Stimulated activated CD8-positive, alpha-beta memory T cell treated with anti-CD3 and anti-CD28 coated beads, Interleukin-12 subunit alpha, Interleukin-12 subunit beta, amount 100 ng/mL, for 4 hours (primary cell): ENCODE data around the gene IAPP.
"Not testable (repeated sequence)": the region's sequence is repeated elsewhere in the genome, so short reads cannot be mapped to it uniquely, and the experiment has no call there.

Experiments
- DNase-seq: peaks from one replicate; pipeline ENCODE4 v3.0.0-alpha.2; 2020; ENCODE audit warnings: low read depth

IAPP gene

GRCh38 chr12:21372602-21373001, at the start of gene IAPP:
Gene IAPP, plus strand, starts transcription at chr12:21372902. Its CDS starts 450 bp downstream, at chr12:21373352.
- DNase-seq = no peak

- DNase-seq = no peak
Measured at GRCh38 chr12:21323736-21324135, 49.0 kb upstream of the IAPP start.

- no peak for DNase-seq
Measured at GRCh38 chr12:21324551-21324950, 48.2 kb upstream of the IAPP start.

GRCh38 chr12:21328578-21328977, 44.1 kb upstream of the IAPP start:
- no peak for DNase-seq

- no peak for DNase-seq
Measured at GRCh38 chr12:21330682-21331253, 41.9 kb upstream of the IAPP start.

- DNase-seq = no peak
Measured at GRCh38 chr12:21334771-21335325, 37.9 kb upstream of the IAPP start, which contains the start of gene SLCO1A2. Gene SLCO1A2, minus strand, starts transcription at chr12:21334917. Its CDS starts 270 bp downstream, at chr12:21334647.

GRCh38 chr12:21336656-21337055, 36.0 kb upstream of the IAPP start:
- DNase-seq = no peak

- DNase-seq = no peak
Measured at GRCh38 chr12:21337453-21337852, 35.2 kb upstream of the IAPP start.

GRCh38 chr12:21337959-21338744, 34.5 kb upstream of the IAPP start:
- DNase-seq = no peak

- no peak for DNase-seq
Measured at GRCh38 chr12:21339921-21340320, 32.8 kb upstream of the IAPP start.

GRCh38 chr12:21340403-21340802, 32.3 kb upstream of the IAPP start:
- no peak for DNase-seq

GRCh38 chr12:21341769-21342168, 30.9 kb upstream of the IAPP start:
- no peak for DNase-seq

- no peak for DNase-seq
Measured at GRCh38 chr12:21343636-21344035, 29.1 kb upstream of the IAPP start.

- DNase-seq = no peak
Measured at GRCh38 chr12:21346542-21347205, 26.0 kb upstream of the IAPP start.

GRCh38 chr12:21350975-21351374, 21.7 kb upstream of the IAPP start:
- no peak for DNase-seq

GRCh38 chr12:21353487-21353886, 19.2 kb upstream of the IAPP start:
- no peak for DNase-seq

- no peak for DNase-seq
Measured at GRCh38 chr12:21353948-21354347, 18.8 kb upstream of the IAPP start.

- no peak for DNase-seq
Measured at GRCh38 chr12:21354641-21355040, 18.1 kb upstream of the IAPP start.

GRCh38 chr12:21360632-21361031, 12.1 kb upstream of the IAPP start:
- DNase-seq = not testable (repeated sequence)

GRCh38 chr12:21369141-21369980, 3.3 kb upstream of the IAPP start:
- no peak for DNase-seq

GRCh38 chr12:21370845-21371449, 1.8 kb upstream of the IAPP start:
- DNase-seq = no peak
